Measurements from ENCODE around the gene ASB2.
A peak's percentile ranks its signal among the peaks of the same experiment; 100 is the strongest.

The ASB2 gene

GRCh38 chr14:93978735-93979134 lies 2.4 kb upstream of the ASB2 start:
- DNase-seq (ENCODE audit: low read depth) = no peak

- DNase-seq (ENCODE audit: low read depth) = no peak
Observed at GRCh38 chr14:93977790-93978581, 1.6 kb upstream of the ASB2 start.

GRCh38 chr14:93977171-93977570 lies 801 bp upstream of the ASB2 start:
- DNase-seq (ENCODE audit: low read depth) = no peak

- DNase-seq (ENCODE audit: low read depth) = no peak
Observed at GRCh38 chr14:93975791-93976476, 436 bp downstream of the ASB2 start.

GRCh38 chr14:93974833-93975232 lies 1.5 kb downstream of the ASB2 start:
- no peak for DNase-seq (ENCODE audit: low read depth)

- DNase-seq (ENCODE audit: low read depth) = no peak
Observed at GRCh38 chr14:93974299-93974698, 2.1 kb downstream of the ASB2 start.

GRCh38 chr14:93973607-93974006 lies 2.8 kb downstream of the ASB2 start:
- DNase-seq (ENCODE audit: low read depth) = no peak

- DNase-seq (ENCODE audit: low read depth) = no peak
Observed at GRCh38 chr14:93972618-93973205, 3.7 kb downstream of the ASB2 start.

- DNase-seq (ENCODE audit: low read depth) = no peak
Observed at GRCh38 chr14:93971635-93972027, 4.7 kb downstream of the ASB2 start.

- no peak for DNase-seq (ENCODE audit: low read depth)
Observed at GRCh38 chr14:93970965-93971634, 5.3 kb downstream of the ASB2 start.

- peak; percentile 51 for DNase-seq (ENCODE audit: low read depth)
Observed at GRCh38 chr14:93970585-93970964, 5.8 kb downstream of the ASB2 start.

GRCh38 chr14:93969082-93969828 lies 7.1 kb downstream of the ASB2 start:
- no peak for DNase-seq (ENCODE audit: low read depth)

GRCh38 chr14:93967637-93968250 lies 8.6 kb downstream of the ASB2 start:
- DNase-seq (ENCODE audit: low read depth) = no peak

- no peak for DNase-seq (ENCODE audit: low read depth)
Observed at GRCh38 chr14:93965946-93966474, 10.4 kb downstream of the ASB2 start.

- peak; percentile 96 for DNase-seq (ENCODE audit: low read depth)
Observed at GRCh38 chr14:93965287-93965821, 11.0 kb downstream of the ASB2 start.

- no peak for DNase-seq (ENCODE audit: low read depth)
Observed at GRCh38 chr14:93964820-93965286, 11.5 kb downstream of the ASB2 start.

- no peak for DNase-seq (ENCODE audit: low read depth)
Observed at GRCh38 chr14:93964281-93964680, 12.1 kb downstream of the ASB2 start.

GRCh38 chr14:93963692-93964091 lies 12.7 kb downstream of the ASB2 start:
- no peak for DNase-seq (ENCODE audit: low read depth)

GRCh38 chr14:93962701-93963601 lies 13.4 kb downstream of the ASB2 start:
- DNase-seq (ENCODE audit: low read depth) = peak; percentile 78

GRCh38 chr14:93961620-93962019 lies 14.8 kb downstream of the ASB2 start:
- no peak for DNase-seq (ENCODE audit: low read depth)

All from ELR (cell line).